Uterus (tissue), 2 donors: Measurements from ENCODE around the gene CRACR2A.

Source experiments
- CTCF ChIP-seq, 4 experiments: fragments of 200-600 bp in 2 of 4; fragments of 450-650 bp in 2 of 4; sonication (generic) in 2 of 4; IDR thresholded peaks; one replicate each; pipeline ENCODE4 v1.5.1; 2016 to 2019; ENCODE audit warnings: antibody characterized with exemption in 4 of 4, mild to moderate bottlenecking in 2 of 4, moderate library complexity in 1 of 4
- POLR2A ChIP-seq, 2 donors: fragments of 450-650 bp; IDR thresholded peaks; one replicate each; pipeline ENCODE4 v1.6.1; 2016; ENCODE audit warnings: antibody characterized with exemption in 2 of 2, mild to moderate bottlenecking in 1 of 2, moderate library complexity in 1 of 2

GRCh38 chr12:3713483-3713882, 39.4 kb downstream of the CRACR2A start:
- no peak for TF ChIP-seq CTCF (IDR thresholded peaks at IDR 0.05)
- no peak for TF ChIP-seq POLR2A (IDR thresholded peaks at IDR 0.05)
